ENCODE results near the gene KISS1R.
"Not testable (repeated sequence)": the region's sequence is repeated elsewhere in the genome, so short reads cannot be mapped to it uniquely, and the experiment has no call there.

The KISS1R gene

DNA sequence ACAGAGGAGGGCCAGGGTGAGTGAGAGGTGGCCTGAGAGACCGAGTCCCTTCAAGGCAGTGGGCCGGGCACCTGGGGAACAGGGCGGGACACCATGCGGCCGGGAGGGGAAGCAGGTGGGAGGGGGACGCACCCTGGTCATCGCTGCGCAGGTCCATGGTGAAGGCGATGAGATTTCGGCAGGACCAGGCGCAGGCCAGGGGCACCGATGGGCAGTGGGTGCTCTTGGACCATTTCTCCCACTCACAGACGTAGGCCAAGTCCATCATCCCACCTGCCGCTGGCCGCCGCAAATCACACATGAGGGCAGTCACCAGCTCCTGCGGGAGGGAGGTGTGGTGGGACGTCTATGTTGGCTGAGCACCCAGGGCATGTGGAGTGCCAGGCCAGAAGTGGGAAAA is 26.3 kb upstream of the KISS1R start:
- Histone ChIP-seq H3K27ac (no peak overlapping the region), H3K4me3 (no peak overlapping the region)
- no peak for TF ChIP-seq CTCF (IDR thresholded peaks at IDR 0.05)
- DNase-seq (ENCODE audit: low spot score) = no peak

DNA sequence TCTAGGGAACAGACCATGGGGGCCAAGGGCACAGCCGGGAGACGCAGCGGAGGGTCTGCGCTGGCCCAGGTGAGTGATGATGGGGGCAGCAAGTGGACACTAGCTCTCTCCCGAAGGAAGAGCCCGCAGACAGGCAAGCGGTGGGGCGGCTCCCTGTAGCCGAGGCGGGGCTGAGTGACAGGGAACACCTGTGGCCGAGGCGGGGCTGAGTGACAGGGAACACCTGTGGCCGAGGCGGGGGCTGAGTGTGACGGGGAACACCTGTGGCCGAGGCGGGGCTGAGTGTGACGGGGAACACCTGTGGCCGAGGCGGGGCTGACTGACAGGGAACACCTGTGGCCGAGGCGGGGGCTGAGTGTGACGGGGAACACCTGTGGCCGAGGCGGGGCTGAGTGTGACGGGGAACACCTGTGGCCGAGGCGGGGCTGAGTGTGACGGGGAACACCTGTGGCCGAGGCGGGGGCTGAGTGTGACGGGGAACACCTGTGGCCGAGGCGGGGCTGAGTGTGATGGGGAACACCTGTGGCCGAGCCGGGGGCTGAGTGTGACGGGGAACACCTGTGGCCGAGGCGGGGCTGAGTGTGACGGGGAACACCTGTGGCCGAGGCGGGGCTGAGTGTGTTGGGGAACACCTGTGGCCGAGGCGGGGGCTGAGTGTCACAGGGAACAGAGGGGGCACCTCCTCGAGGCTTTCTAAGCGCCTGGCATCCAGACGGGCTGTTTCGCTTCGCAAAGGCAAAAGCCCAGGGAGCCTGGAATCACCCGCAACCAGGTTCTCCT is 25.5 kb upstream of the KISS1R start:
- DNase-seq (ENCODE audit: low spot score) = not testable (repeated sequence)
- Histone ChIP-seq H3K27ac (peak overlapping the region in 1 of 2 donors; percentile 84), H3K4me3 (peak overlapping the region; percentile 98)

DNA sequence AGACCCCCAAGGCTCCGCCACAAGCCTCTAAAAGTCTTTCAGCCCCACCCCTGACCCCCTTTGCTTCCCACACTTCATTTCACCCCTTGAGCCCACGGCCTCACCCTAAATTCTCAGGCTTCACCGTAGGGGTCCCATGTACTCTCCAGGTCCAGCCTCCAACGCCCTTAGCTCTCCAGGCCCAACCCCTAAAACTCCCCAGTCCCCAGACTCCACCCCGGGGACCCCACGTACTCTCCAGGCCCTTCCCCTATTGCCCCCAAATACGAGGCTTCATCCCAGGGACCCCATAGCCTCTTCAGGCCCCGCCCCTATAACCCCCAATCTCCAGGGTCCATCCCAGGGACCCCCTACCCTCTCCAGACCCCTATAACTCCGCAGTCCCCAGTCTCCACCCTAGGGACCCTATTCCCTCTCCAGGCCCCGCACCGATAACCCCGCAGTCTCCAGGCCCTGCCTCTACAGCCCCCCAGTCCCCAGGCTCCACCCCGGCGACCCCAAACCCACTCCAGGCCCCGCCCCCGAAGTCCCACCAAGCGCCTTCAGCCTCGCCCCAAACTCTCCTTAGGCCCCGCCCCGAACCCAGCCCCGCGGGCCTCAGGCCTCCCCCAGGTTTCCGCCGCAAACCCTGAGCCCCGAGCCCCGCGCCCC is 24.8 kb upstream of the KISS1R start:
- H3K4me3 ChIP-seq = peak overlapping the region; percentile 98
- H3K27ac ChIP-seq = peak overlapping the region; percentile 84 to 96
- no peak for DNase-seq (ENCODE audit: low spot score)
- no peak for TF ChIP-seq CTCF (IDR thresholded peaks at IDR 0.05)

GRCh38 chr19:892894-893689 is 24.0 kb upstream of the KISS1R start, which contains the start of the genes MED16 and RNU6-9:
MED16 (minus strand) TSS chr19:893187; CDS start chr19:891131, 2,056 bp downstream.
RNU6-9 (plus strand) TSS chr19:893484.
- DNase-seq (ENCODE audit: low spot score) = peak; percentile 94

GRCh38 chr19:896434-896833 is 20.7 kb upstream of the KISS1R start:
- DNase-seq (ENCODE audit: low spot score) = no peak
- no peak overlapping the region for H3K4me3 ChIP-seq
- no peak for TF ChIP-seq CTCF (IDR thresholded peaks at IDR 0.05)
- H3K27ac ChIP-seq = no peak overlapping the region

More at GRCh38 chr19:892894-893689, 24.0 kb upstream of the KISS1R start, which contains the start of the genes MED16 and RNU6-9:
- TF ChIP-seq CTCF (IDR thresholded peaks at IDR 0.05) = no peak
- peak within 1 kb of the TSS; percentile 98 for H3K4me3 ChIP-seq
- H3K27ac ChIP-seq = peak within 1 kb of the TSS; percentile 84 to 96

GRCh38 chr19:896999-897398 is 20.1 kb upstream of the KISS1R start:
- no peak for TF ChIP-seq CTCF (IDR thresholded peaks at IDR 0.05)
- no peak for DNase-seq (ENCODE audit: low spot score)
- H3K4me3 ChIP-seq = no peak overlapping the region
- no peak overlapping the region for H3K27ac ChIP-seq

DNA sequence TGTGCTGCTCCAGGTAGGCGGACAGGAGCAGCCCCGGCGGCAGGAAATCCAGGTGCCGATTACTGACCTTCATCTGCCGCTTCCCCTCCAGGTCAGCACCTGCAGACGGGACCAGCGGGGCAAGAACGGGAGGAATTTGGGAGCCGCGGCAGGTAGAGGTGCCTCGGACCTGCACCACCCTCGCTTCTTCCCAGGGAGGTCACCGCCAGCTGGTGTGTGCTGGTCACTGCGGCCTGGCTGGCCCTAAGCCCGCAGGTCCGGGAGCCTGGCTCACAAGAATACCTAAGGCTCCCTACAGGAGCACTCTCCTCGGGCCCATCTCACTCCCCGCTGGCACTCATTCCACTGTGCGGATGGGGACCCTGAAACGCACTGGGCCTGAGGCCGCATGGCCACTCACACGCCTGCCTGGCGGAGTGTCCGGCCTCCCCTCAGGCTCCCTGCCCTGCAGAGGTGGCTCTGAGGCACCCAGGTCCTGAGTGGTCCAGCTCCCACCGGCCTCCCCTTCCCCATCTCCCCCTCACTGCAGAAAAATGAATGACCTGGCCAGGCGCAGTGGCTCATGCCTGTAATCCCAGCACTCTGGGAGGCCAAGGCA is 19.6 kb upstream of the KISS1R start:
- Histone ChIP-seq H3K4me3 (no peak overlapping the region), H3K27ac (no peak overlapping the region)
- no peak for TF ChIP-seq CTCF (IDR thresholded peaks at IDR 0.05)
- DNase-seq (ENCODE audit: low spot score) = no peak
